RWPE2 (cell line): ENCODE measurements around the gene MAPK6.
A peak's percentile ranks its signal among the peaks of the same experiment; 100 is the strongest.

Source experiments
- ATAC-seq: fragments of 200-7000 bp; cut with Tn5 transposase; 3 replicates; pipeline ENCODE4 v1.9.1; 2021; ENCODE audit warnings: low read depth
- DNase-seq: peaks from one replicate; pipeline ENCODE4 v3.0.0-alpha.2; 2020; ENCODE audit warnings: low spot score
- H3K27ac ChIP-seq: fragments of 450-650 bp; 2 replicates; pipeline ENCODE4 v1.5.1; 2017; ENCODE audit warnings: mild to moderate bottlenecking; ENCODE audit not compliant: poor library complexity, severe bottlenecking
- H3K27me3 ChIP-seq: fragments of 250-450 bp; sonication (Bioruptor Pico); 2 replicates; pipeline ENCODE4 v1.5.1; 2021; ENCODE audit warnings: mild to moderate bottlenecking, moderate library complexity; ENCODE audit not compliant: insufficient read depth, poor library complexity, severe bottlenecking
- H3K36me3 ChIP-seq: fragments of 250-450 bp; sonication (Bioruptor Pico); 2 replicates; pipeline ENCODE4 v1.5.1; 2020; ENCODE audit warnings: low read depth, mild to moderate bottlenecking, moderate library complexity
- H3K4me1 ChIP-seq: fragments of 250-450 bp; sonication (Bioruptor Pico); 2 replicates; pipeline ENCODE4 v1.5.1; 2021; ENCODE audit warnings: mild to moderate bottlenecking, moderate library complexity; ENCODE audit not compliant: insufficient read depth, poor library complexity, severe bottlenecking
- H3K4me3 ChIP-seq: fragments of 250-450 bp; sonication (Bioruptor Pico); 2 replicates; pipeline ENCODE4 v1.5.1; 2021; ENCODE audit warnings: mild to moderate bottlenecking, moderate library complexity; ENCODE audit not compliant: severe bottlenecking
- H3K9me3 ChIP-seq: fragments of 250-450 bp; sonication (Bioruptor Pico); 2 replicates; pipeline ENCODE4 v1.5.1; 2021; ENCODE audit warnings: mild to moderate bottlenecking, moderate library complexity; ENCODE audit not compliant: severe bottlenecking
- CTCF ChIP-seq: fragments of 450-650 bp; IDR thresholded peaks from one replicate; pipeline ENCODE4 v1.5.1; 2017; ENCODE audit warnings: mild to moderate bottlenecking, moderate library complexity; ENCODE audit not compliant: poor library complexity, severe bottlenecking

MAPK6 gene

GRCh38 chr15:52078197-52078875, 59.3 kb downstream of the MAPK6 start:
- H3K4me3 ChIP-seq: no peak overlapping the region
- ATAC-seq (no peak), DNase-seq (no peak)
- no peaks in the 10 kb centered on the region for H3K27me3 ChIP-seq
- TF ChIP-seq CTCF: no peak
- peak overlapping the region; percentile 96 for H3K27ac ChIP-seq
- no peaks in the 10 kb centered on the region for H3K36me3 ChIP-seq
- H3K9me3 ChIP-seq: no peaks in the 10 kb centered on the region
- H3K4me1 ChIP-seq: peaks cover 52% of the 10 kb centered on the region

- Histone ChIP-seq H3K36me3 (no peaks in the 10 kb centered on the region), H3K9me3 (no peaks in the 10 kb centered on the region), H3K4me3 (no peak overlapping the region), H3K4me1 (peaks cover 52% of the 10 kb centered on the region), H3K27me3 (no peaks in the 10 kb centered on the region), H3K27ac (peak overlapping the region; percentile 96)
- peak; percentile 97 for TF ChIP-seq CTCF
- ATAC-seq (peak; percentile 7; the same call in 1 of the 3 replicates), DNase-seq (peak; percentile 90)
Observed at GRCh38 chr15:52078876-52079700, 60.1 kb downstream of the MAPK6 start.

GRCh38 chr15:52080031-52080430, 61.0 kb downstream of the MAPK6 start:
- peak; percentile 56 for ATAC-seq
- peak overlapping the region; percentile 96 for H3K27ac ChIP-seq
- H3K36me3 ChIP-seq: no peaks in the 10 kb centered on the region
- DNase-seq: peak; percentile 89
- no peaks in the 10 kb centered on the region for H3K27me3 ChIP-seq
- no peaks in the 10 kb centered on the region for H3K9me3 ChIP-seq
- H3K4me1 ChIP-seq: peaks cover 50% of the 10 kb centered on the region
- TF ChIP-seq CTCF: no peak
- H3K4me3 ChIP-seq: no peak overlapping the region

- Histone ChIP-seq H3K27ac (peak overlapping the region; percentile 96), H3K9me3 (no peaks in the 10 kb centered on the region), H3K27me3 (no peaks in the 10 kb centered on the region), H3K4me3 (no peak overlapping the region), H3K36me3 (no peaks in the 10 kb centered on the region), H3K4me1 (peaks cover 55% of the 10 kb centered on the region)
- no peak for DNase-seq
- no peak for TF ChIP-seq CTCF
- no peak for ATAC-seq
Observed at GRCh38 chr15:52080706-52081392, 61.8 kb downstream of the MAPK6 start.
